Activated CD4-positive, alpha-beta T cell treated with anti-CD3 and anti-CD28 coated beads, Interleukin-2, amount 10 ng/mL, durations not matched to agents 24 days and 14 days (primary cell): Measurements from ENCODE around the gene BNC1. TPM values are rescaled to one million over a fixed set of nuclear protein-coding genes. Genes with fewer than 3 reads are reported as not detected.

Experiments
- DNase-seq: peaks from one replicate; pipeline ENCODE4 v3.0.0; 2022
- H3K27ac Mint-ChIP-seq: one replicate; pipeline ENCODE4 v1.8.0; 2022; ENCODE audit warnings: mild to moderate bottlenecking, mixed read lengths
- H3K27me3 Mint-ChIP-seq: one replicate; pipeline ENCODE4 v1.8.0; 2022; ENCODE audit warnings: mixed read lengths
- H3K36me3 Mint-ChIP-seq: one replicate; pipeline ENCODE4 v1.8.0; 2022; ENCODE audit warnings: low read depth, mild to moderate bottlenecking, mixed read lengths
- H3K4me1 Mint-ChIP-seq: one replicate; pipeline ENCODE4 v1.8.0; 2021; ENCODE audit warnings: mixed read lengths
- H3K4me3 Mint-ChIP-seq: one replicate; pipeline ENCODE4 v1.8.0; 2022; ENCODE audit warnings: mild to moderate bottlenecking, moderate library complexity, mixed read lengths
- H3K9me3 Mint-ChIP-seq: one replicate; pipeline ENCODE4 v1.8.0; 2021; ENCODE audit warnings: mixed read lengths
- intact Hi-C: fragments of 100-400 bp; cut with micrococcal nuclease; formaldehyde crosslinking; loops from one replicate; pipeline ENCODE4 v1.15.1; 2023
- total RNA-seq: library from RNA; stranded (reverse); gene quantifications from 2 replicates; pipeline ENCODE4 v1.2.3, GENCODE V29; 2022

Gene BNC1
- total RNA-seq, 1 donor from 2014 or later = not detected

- Mint-ChIP-seq H3K4me3 (no peak overlapping the region), H3K36me3 (no peaks in the 10 kb centered on the region), H3K27ac (no peak overlapping the region), H3K4me1 (no peaks in the 10 kb centered on the region), H3K27me3 (peaks cover 8% of the 10 kb centered on the region), H3K9me3 (no peaks in the 10 kb centered on the region)
- intact Hi-C loops = no loop called here
- no peak for DNase-seq
Measured at GRCh38 chr15:83308671-83309070, 24.2 kb upstream of the BNC1 start.

DNA sequence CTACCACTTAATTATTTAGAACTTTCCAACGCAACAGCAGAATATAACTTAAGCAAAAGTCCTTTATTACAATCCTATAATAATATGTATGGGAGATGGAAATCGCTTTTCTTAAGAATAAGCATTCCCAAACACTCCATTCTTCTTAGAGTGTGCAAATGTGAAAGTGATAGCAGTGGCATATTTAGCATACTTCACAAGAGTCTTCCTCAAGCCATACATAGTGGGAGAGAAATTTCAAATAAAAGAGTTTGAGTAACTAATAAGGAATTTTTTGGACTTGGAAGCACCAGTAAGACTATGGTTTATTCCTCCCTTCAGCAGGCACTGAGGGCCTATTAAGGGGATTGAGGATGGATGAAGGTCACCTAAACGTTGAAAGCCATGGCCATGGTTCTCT is 22.1 kb upstream of the BNC1 start:
- H3K9me3 Mint-ChIP-seq = no peaks in the 10 kb centered on the region
- H3K27ac Mint-ChIP-seq = no peak overlapping the region
- H3K4me3 Mint-ChIP-seq = no peak overlapping the region
- H3K27me3 Mint-ChIP-seq = peaks cover 10% of the 10 kb centered on the region
- intact Hi-C loops = no loop called here
- no peak for DNase-seq
- no peaks in the 10 kb centered on the region for H3K4me1 Mint-ChIP-seq
- H3K36me3 Mint-ChIP-seq = no peaks in the 10 kb centered on the region

GRCh38 chr15:83305704-83306291 is 21.3 kb upstream of the BNC1 start:
- intact Hi-C loops = no loop called here
- Mint-ChIP-seq H3K27me3 (peaks cover 14% of the 10 kb centered on the region), H3K4me3 (no peak overlapping the region), H3K36me3 (no peaks in the 10 kb centered on the region), H3K27ac (no peak overlapping the region), H3K4me1 (no peaks in the 10 kb centered on the region), H3K9me3 (no peaks in the 10 kb centered on the region)
- DNase-seq = no peak

DNA sequence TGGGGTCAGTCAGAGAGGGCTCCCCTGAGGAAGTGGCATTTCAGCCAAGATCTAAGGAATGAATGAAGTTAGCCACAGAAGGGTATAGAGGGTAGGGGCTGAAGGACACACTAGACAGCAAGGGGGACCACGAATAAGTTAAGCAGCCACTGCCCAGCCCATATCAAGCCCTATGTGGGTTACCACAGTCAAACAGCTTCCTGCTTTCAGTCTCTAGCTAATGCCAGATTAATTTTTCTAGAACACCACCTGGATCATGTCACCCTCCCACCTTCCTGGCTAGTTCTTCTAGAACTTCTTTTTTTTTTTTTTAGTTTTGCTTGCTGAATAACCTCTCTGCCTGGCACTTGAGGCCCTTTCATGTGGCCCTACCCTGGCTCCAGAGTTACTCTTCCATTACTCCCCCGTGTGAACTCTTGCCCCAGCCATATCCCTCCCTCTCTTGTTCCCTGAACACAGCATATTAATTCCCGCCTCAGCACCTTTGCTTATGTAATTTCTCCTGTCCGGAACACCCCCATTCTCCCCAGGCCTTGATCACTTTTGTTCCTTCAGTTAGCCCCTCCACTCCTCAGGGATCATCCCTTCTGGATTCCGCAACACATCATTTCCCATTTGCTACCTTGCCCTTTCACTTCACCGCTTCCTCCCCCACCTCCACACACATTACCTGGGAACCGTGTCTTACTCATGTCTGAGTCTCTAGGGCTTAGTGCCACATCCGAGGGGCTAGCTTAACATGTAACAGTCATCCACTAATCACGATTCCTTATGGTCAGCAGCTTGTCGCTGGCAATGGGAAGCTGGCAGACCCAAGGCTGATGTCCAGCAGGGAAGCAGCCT is 20.6 kb upstream of the BNC1 start:
- no peak overlapping the region for H3K27ac Mint-ChIP-seq
- H3K36me3 Mint-ChIP-seq = no peaks in the 10 kb centered on the region
- no peaks in the 10 kb centered on the region for H3K4me1 Mint-ChIP-seq
- no peaks in the 10 kb centered on the region for H3K9me3 Mint-ChIP-seq
- DNase-seq = no peak
- H3K4me3 Mint-ChIP-seq = no peak overlapping the region
- intact Hi-C loops = no loop called here
- peaks cover 14% of the 10 kb centered on the region for H3K27me3 Mint-ChIP-seq

DNA sequence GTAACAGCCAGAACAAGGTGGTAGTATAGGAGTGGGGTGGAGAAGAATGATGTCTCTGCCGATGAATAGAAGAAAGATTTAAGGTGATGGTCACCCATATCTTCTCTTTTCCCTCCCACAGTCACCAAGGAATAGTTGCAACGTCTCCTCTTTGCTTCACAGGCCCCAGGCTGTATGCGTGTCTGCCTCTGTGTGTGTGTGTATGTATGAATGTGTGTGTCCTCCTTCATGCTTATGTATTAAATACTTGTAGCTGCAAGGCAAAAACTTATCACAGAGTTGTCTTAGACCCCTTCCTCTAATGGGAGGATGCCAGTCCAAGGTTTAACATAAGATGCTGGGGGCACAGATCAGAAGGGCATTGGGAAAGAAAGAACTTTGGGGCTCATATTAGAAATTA is 19.1 kb upstream of the BNC1 start:
- H3K27me3 Mint-ChIP-seq = peaks cover 19% of the 10 kb centered on the region
- H3K27ac Mint-ChIP-seq = no peak overlapping the region
- no peaks in the 10 kb centered on the region for H3K36me3 Mint-ChIP-seq
- no peak overlapping the region for H3K4me3 Mint-ChIP-seq
- intact Hi-C loops = no loop called here
- no peak for DNase-seq
- no peaks in the 10 kb centered on the region for H3K9me3 Mint-ChIP-seq
- no peaks in the 10 kb centered on the region for H3K4me1 Mint-ChIP-seq

DNA sequence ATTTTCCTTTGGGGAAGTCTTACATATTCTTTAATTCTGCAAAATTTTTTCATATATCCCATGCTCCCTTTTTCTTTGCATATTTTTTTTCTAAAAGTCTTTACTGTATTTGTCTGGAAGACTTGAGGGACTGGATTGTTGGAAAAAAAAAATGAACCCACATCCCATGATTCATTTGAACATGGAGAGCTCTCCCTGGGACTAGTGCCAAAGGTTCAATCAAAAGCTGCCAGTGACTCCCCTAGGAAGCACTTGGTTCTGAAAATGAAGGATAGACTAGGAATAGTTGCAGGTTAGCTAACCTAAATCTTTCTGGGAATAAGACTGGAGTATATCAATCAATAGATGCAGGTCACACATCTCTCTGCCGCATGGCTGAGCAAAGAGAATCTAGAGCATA is 16.4 kb upstream of the BNC1 start:
- H3K27me3 Mint-ChIP-seq = peaks cover 27% of the 10 kb centered on the region
- H3K9me3 Mint-ChIP-seq = no peaks in the 10 kb centered on the region
- H3K4me3 Mint-ChIP-seq = no peak overlapping the region
- H3K4me1 Mint-ChIP-seq = no peaks in the 10 kb centered on the region
- H3K36me3 Mint-ChIP-seq = no peaks in the 10 kb centered on the region
- intact Hi-C loops = no loop called here
- no peak for DNase-seq
- H3K27ac Mint-ChIP-seq = no peak overlapping the region

DNA sequence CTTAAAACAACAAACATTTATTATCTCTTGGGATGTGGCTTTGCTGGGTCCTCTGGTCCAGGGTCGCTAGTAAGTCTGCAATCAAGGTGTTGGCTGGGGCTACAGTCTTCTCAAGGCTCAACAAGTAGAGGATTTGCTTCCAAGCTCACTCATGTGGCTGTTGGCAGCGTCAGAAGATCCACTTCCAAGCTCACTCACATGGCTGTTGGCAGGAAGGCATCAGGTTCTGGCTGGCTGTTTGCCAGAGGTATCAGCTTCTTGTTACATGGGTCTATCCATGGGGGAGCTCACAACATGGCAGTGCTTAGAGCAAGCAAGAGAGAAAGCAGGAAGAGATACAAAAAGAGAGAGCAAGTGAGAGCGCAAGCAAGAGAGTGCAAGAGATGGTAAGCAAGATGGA is 15.0 kb upstream of the BNC1 start:
- intact Hi-C loops = no loop called here
- H3K36me3 Mint-ChIP-seq = no peaks in the 10 kb centered on the region
- DNase-seq = no peak
- H3K4me1 Mint-ChIP-seq = no peaks in the 10 kb centered on the region
- H3K9me3 Mint-ChIP-seq = no peaks in the 10 kb centered on the region
- peaks cover 21% of the 10 kb centered on the region for H3K27me3 Mint-ChIP-seq
- no peak overlapping the region for H3K4me3 Mint-ChIP-seq
- no peak overlapping the region for H3K27ac Mint-ChIP-seq

DNA sequence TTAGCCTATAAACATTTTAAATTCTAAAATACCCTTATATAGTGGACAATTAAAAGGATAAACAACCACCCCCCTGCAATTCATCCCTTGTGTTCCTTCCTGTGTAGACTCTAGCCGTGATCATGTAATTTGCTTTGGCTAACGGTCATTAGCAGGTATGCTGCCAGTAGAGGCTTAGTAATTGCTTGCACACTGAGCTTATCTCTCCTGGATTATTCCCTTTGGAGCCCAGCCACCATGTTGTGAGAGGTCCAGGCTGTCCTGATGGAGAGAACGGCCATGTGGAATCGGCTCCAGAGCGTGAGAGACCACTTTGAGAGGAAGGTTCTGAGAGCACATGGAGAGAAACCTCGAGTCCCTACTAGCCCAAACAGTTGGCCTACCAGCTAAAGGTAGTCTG is 11.0 kb upstream of the BNC1 start:
- Mint-ChIP-seq H3K4me3 (no peak overlapping the region), H3K9me3 (no peaks in the 10 kb centered on the region), H3K27ac (no peak overlapping the region)

GRCh38 chr15:83293201-83293600 is 8.7 kb upstream of the BNC1 start:
- no peaks in the 10 kb centered on the region for H3K36me3 Mint-ChIP-seq
- no peak overlapping the region for H3K4me3 Mint-ChIP-seq
- H3K9me3 Mint-ChIP-seq = no peaks in the 10 kb centered on the region
- H3K27ac Mint-ChIP-seq = no peak overlapping the region
- intact Hi-C loops = no loop called here
- no peaks in the 10 kb centered on the region for H3K4me1 Mint-ChIP-seq
- DNase-seq = no peak
- H3K27me3 Mint-ChIP-seq = peaks cover 26% of the 10 kb centered on the region

More for the DNA sequence above, 11.0 kb upstream of the BNC1 start:
- Mint-ChIP-seq H3K27me3 (peaks cover 17% of the 10 kb centered on the region), H3K36me3 (no peaks in the 10 kb centered on the region), H3K4me1 (no peaks in the 10 kb centered on the region)
- no peak for DNase-seq
- intact Hi-C loops = no loop called here

DNA sequence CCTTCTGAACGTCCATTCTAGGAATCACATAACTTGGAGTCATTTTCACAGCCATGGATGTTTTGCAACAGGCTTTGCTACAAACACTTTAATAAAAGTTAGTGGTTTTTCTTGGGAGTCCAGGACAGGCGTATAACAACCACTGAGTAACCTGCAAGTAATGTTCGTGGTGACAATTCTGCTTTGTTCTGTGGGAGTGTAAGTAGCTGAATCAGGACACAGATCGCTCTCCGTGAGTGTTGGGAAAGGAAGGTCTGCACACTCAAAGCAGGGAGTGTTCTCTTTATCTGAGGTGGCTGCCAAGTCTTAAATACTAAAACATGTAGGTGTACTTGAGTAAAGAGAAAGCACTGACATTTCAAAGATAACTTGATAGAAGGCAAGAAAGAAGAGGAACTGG is 7.9 kb upstream of the BNC1 start:
- no peaks in the 10 kb centered on the region for H3K4me1 Mint-ChIP-seq
- H3K36me3 Mint-ChIP-seq = no peaks in the 10 kb centered on the region
- no peaks in the 10 kb centered on the region for H3K9me3 Mint-ChIP-seq
- intact Hi-C loops = no loop called here
- no peak overlapping the region for H3K4me3 Mint-ChIP-seq
- H3K27ac Mint-ChIP-seq = no peak overlapping the region
- no peak for DNase-seq
- H3K27me3 Mint-ChIP-seq = peaks cover 31% of the 10 kb centered on the region

DNA sequence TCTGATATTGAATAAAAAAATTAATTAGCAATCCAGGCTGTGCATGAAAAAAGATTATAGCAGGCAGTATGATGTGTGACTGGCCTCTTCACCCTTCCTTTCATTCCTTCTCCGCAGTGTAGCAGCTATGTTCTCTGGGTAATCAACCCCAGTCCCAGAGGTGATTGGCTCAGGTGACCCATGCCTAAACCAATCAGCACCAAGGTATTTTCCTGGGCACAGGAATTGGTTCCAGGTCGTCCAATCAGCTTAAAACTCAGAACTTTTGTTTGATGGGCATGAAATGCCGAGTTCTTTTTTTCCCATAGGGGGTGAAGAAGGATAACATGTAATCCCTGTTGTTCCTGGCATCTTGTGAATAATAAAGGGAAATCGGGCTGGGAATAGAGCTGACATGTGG is 5.8 kb upstream of the BNC1 start:
- Mint-ChIP-seq H3K4me3 (no peak overlapping the region), H3K9me3 (no peaks in the 10 kb centered on the region), H3K27me3 (peaks cover 43% of the 10 kb centered on the region), H3K36me3 (no peaks in the 10 kb centered on the region), H3K4me1 (no peaks in the 10 kb centered on the region), H3K27ac (no peak overlapping the region)
- intact Hi-C loops = no loop called here
- no peak for DNase-seq

DNA sequence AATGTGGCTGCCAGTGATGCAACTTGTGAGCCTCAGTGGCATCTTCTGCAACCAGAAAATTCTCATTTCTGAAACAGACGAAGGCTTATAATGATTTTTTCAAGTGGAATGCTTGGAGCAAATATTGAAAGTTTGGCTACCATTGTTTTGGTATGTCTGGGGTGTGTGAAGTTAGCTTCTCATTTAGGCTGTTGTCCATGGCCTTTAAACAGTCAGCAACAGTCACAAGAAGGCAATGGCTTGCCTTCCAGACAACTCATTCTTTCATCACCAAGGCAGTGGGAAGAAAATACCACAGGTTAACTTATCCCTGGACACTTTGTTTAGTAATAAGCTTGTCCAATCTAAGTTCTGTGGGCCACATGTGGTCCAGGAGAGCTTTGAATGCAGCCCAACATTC is 4.7 kb upstream of the BNC1 start:
- H3K36me3 Mint-ChIP-seq = no peaks in the 10 kb centered on the region
- no peaks in the 10 kb centered on the region for H3K4me1 Mint-ChIP-seq
- no peak for DNase-seq
- H3K27me3 Mint-ChIP-seq = peaks cover 47% of the 10 kb centered on the region
- no peak overlapping the region for H3K27ac Mint-ChIP-seq
- H3K4me3 Mint-ChIP-seq = no peak overlapping the region
- H3K9me3 Mint-ChIP-seq = no peaks in the 10 kb centered on the region
- intact Hi-C loops = no loop called here

DNA sequence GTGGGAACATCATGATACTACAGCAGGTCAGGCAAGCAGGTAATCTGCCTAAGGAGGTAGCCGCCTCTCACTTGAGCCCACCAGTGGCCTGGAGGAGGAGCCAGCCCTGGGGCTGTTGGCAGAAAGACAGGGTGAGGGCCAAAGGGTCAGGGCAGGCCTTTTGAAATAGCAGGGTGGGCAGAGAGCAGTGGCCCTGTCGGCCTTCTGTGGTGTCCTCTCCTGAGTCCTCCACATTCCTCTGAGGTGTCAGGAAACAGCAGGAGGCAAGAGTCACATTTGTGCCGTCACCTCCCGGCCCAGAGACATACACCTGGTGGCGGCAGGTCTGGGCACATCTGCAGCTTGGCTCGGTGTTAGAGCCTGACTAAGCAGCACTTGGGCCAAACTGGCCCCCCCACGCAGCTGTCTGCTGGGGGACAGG is 3.9 kb upstream of the BNC1 start:
- Mint-ChIP-seq H3K27me3 (peaks cover 51% of the 10 kb centered on the region), H3K9me3 (no peaks in the 10 kb centered on the region), H3K4me1 (peaks cover 2% of the 10 kb centered on the region), H3K36me3 (no peaks in the 10 kb centered on the region), H3K4me3 (no peak overlapping the region), H3K27ac (no peak overlapping the region)
- intact Hi-C loops = no loop called here
- DNase-seq = no peak

DNA sequence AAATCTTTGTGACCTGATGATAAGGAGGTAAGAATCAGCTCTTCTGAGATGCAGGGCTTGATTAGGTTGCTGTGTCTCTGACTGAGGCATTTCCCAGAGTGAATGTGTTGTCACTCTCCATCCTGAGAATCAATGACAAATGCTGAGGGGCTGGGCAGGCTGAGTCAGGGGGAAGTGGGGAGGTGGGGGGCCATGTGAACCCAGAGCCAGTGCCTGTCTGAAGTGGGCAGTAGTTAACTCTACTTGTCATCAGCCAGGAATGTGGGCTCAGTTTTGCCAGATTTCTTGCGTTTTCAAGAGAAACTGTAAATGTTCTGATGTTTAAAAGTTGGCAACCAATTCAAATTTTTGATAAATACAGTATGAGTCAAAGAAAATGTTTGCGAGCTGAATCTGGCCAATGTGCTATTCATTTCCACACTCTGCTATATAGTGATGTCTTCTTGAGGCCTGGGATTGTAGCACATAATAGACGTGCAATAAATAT is 3.1 kb upstream of the BNC1 start:
- Mint-ChIP-seq H3K4me3 (no peak overlapping the region), H3K4me1 (peaks cover 6% of the 10 kb centered on the region), H3K27ac (no peak overlapping the region), H3K27me3 (peaks cover 52% of the 10 kb centered on the region), H3K36me3 (no peaks in the 10 kb centered on the region), H3K9me3 (no peaks in the 10 kb centered on the region)
- no peak for DNase-seq
- intact Hi-C loops = no loop called here
